LNCaP clone FGC (cell line): ENCODE results near the gene MBOAT7.

Source experiments
- DNase-seq: peaks from one replicate; pipeline ENCODE4 v3.0.0-alpha.2; 2011; ENCODE audit warnings: low read depth
- H3K4me3 ChIP-seq: 2 replicates; pipeline ENCODE4 v1.5.1; 2011; ENCODE audit warnings: mild to moderate bottlenecking, low read depth, low read length, control low read depth
- TF ChIP-seq, protein P1 (sequence below): IDR thresholded peaks from 2 replicates; pipeline ENCODE4 v1.5.1; 2012; ENCODE audit warnings: mild to moderate bottlenecking; ENCODE audit not compliant: control insufficient read depth, insufficient read depth; ENCODE audit errors: extremely low read depth

MBOAT7 gene

GRCh38 chr19:54160182-54160811 lies 29.1 kb downstream of the MBOAT7 start:
- peak overlapping the region; percentile 62 for H3K4me3 ChIP-seq
- TF ChIP-seq, protein P1, sequence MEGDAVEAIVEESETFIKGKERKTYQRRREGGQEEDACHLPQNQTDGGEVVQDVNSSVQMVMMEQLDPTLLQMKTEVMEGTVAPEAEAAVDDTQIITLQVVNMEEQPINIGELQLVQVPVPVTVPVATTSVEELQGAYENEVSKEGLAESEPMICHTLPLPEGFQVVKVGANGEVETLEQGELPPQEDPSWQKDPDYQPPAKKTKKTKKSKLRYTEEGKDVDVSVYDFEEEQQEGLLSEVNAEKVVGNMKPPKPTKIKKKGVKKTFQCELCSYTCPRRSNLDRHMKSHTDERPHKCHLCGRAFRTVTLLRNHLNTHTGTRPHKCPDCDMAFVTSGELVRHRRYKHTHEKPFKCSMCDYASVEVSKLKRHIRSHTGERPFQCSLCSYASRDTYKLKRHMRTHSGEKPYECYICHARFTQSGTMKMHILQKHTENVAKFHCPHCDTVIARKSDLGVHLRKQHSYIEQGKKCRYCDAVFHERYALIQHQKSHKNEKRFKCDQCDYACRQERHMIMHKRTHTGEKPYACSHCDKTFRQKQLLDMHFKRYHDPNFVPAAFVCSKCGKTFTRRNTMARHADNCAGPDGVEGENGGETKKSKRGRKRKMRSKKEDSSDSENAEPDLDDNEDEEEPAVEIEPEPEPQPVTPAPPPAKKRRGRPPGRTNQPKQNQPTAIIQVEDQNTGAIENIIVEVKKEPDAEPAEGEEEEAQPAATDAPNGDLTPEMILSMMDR: no peak
- DNase-seq: no peak

DNA sequence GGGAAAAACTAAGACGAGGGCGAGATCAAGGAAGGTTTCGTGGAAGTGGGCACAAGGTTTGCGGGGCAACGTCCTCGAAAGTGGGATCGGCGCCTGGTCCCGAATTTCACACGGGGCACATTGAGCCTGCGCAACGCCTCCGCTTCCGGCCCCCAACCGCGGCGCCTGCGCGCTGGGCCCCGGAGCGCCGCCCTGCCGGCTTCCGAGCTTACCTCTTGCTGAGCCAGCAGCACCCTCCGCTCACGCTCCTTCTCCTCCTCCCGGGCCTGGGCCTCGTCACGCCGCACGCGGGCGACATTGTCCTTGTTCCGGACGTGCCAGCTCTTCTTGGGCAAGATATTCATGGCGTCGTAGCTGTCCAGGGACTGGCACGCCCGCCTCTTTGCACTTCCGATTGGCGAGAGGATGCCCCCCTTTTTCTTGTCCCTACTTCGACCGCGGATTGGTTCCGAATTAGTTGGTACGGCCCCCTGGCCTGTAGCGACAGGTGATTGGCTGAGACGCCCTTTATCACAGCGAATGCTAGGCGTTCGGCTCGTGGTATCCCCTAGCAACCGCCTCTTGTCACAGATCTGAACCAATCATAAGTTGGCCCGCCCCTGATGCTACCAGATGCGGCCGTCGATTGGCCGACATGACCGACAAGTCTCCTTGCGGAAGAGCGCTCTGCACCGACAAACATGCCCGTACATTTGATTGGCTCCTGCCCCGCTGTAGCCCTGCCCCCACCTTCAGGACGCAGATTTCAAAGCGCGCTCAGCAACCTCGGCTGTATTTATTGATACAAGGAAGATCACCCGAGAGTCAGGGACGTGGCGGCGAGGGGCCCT lies 29.8 kb downstream of the MBOAT7 start, which contains the start of gene LENG1:
Gene LENG1 (minus strand): TSS at position 370 of the 830 bp plus-strand sequence. CDS start 26 bp downstream, at position 344.
- TF ChIP-seq, protein P1: peak; percentile 31
- peak; percentile 100 for DNase-seq
- H3K4me3 ChIP-seq: peak within 1 kb of the TSS; percentile 62

DNA sequence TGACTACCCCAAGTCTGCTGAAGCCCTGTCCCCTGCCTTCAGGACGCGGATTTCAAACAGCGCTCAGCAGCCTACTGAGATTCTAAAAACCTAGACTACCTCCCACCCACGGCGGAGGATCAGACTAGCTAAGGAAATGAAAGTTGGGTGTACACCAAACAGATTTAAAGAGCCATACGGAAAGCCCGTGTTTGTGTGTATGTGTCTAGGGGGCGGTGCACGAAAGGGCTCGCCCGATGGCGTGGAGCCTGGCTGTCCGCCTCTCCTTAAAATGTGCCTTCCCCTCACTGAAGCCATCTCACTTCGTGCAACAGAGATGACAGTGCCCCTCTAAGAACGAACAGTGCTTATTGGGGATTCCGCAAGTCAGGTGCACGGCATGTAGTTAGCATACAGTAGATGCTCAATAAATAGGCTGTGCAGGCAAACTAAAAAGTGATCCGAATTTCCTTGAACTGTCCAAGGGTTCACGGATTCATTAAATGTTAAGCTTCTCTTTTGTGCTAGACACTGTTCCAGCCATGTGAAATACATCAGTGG lies 30.5 kb downstream of the MBOAT7 start:
- no peak for DNase-seq
- H3K4me3 ChIP-seq: peak overlapping the region; percentile 62
- TF ChIP-seq, protein P1: no peak

DNA sequence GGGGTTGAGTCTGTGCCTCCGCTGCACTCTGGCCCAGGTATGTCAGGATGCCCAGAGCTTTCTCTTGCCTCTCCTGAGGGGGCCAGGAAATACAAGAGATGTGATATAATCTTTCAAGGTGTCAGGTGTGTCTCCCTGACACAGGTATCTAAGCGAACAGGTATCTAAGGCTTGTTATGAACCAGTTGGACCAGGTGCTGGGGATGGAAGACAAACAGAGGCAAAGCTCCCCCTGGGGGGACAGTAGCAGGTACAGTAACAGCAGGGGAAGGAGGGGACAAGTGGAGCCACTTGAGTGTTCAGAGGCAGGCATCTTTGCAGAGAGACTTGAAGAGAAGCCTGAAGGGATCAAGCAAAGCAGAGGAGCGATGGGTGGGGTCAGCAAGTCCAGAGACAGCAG lies 32.4 kb downstream of the MBOAT7 start:
- DNase-seq: no peak
- TF ChIP-seq, protein P1: no peak
- H3K4me3 ChIP-seq: no peak overlapping the region

DNA sequence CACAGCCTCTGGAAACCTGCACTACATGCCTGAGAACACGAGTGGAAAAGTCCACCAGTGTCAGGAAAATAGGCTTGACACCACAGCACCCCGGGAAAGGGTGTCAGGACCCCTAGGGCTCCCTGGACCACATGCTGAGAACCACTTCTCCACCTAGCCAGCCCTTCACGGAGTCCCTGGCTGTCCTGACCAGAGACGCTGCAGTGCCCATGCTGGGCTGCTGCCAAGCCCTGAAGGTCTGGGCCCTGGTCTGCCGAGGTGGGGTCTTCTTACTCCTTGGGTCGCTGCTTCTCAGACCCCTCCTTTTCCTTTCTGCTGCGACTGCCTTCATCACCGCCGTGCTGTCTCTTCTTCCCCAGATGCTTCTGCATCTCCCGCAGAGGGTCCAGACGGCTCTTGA lies 32.9 kb downstream of the MBOAT7 start:
- no peak overlapping the region for H3K4me3 ChIP-seq
- no peak for DNase-seq
- TF ChIP-seq, protein P1: no peak

DNA sequence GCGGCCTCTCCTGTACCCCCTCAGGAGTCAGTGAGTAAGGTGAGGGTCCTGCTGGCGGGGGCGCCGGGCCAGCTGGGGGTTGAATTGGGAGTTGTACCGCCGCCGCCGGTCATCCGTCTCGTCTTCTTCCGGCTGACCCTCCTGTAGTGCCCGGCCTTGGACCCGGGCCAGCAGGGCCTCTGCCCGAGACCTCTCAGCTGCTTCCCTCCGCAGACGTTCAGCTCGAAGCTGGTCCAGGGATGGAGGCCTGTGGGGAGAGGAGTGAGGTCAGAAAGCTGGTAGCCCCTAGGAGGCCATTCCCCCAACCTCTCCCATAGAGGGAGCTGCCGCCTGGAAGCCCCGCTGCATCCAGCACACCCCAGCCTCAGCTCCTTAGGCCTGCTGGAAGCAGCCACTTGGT lies 33.7 kb downstream of the MBOAT7 start:
- no peak for DNase-seq
- TF ChIP-seq, protein P1: no peak

More for the DNA sequence above, 33.7 kb downstream of the MBOAT7 start:
- H3K4me3 ChIP-seq: no peak overlapping the region
